ENCODE results near the gene NKAIN2.

NKAIN2 gene

GRCh38 chr6:123803504-123804013 is at the start of gene NKAIN2:
NKAIN2 (plus strand) TSS chr6:123803865.
- no peak for DNase-seq (ENCODE audit: low read depth)

DNA sequence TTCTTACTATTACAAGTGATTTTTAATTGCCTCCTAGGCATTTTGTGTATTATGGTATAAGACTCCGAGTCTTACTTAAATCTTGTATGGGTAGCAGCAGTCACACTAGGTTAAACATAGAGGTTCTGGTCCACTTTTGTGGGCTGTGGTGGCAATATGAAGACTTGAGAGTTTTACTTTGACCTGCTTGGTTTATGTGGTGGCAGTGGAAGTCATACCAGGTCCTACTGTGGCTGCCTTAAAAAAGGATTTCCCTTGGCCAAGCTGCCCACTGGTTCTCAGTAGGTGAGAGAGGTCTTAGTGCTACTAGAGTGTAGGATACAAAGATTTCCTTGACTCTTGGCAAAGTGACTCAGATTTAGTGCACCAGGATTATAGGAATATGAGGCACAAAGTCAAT is 44.2 kb upstream of the NKAIN2 start:
- DNase-seq (ENCODE audit: low read depth): no peak

DNA sequence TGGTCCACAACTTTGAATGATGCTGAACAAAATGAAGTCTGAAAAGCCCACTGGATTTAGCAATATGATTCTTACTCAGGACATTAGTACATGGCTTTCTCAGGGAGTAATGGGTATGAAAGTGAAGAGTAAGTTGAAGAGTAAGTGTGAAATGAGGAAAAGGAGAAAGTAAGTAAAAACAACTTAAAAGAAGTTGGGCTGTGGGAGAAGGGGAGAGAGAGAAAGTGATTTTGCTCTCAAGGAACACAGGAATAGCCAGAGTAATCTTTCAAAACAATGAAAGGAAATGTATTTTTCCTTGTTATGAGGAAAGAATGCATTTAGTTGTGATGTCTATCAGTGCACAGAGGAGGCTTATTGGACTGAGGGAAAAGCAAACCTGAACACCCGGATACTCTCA is 39.8 kb upstream of the NKAIN2 start:
- DNase-seq (ENCODE audit: low read depth): no peak

DNA sequence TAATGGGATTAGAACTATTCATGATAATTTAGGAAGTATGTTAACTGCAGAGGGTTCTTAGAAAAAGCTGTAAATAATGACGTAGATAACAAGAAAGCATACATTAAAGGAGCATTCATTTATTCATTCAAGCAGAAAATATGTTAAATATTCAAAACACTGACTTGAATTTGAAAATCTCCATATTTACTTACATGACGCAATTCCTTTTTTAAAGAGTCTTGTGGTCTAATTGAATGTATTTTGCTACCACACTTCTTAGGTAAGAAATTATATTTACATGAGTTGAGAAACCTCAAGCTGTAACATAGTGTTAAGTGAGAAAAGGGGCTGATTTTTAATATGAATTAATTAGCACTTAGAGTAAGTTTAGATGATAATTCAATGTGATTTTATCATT is 38.9 kb upstream of the NKAIN2 start:
- no peak for DNase-seq (ENCODE audit: low read depth)

GRCh38 chr6:123768921-123769320 is 34.7 kb upstream of the NKAIN2 start:
- no peak for DNase-seq (ENCODE audit: low read depth)

- no peak for DNase-seq (ENCODE audit: low read depth)
These were observed 34.2 kb upstream of the NKAIN2 start for GRCh38 chr6:123769431-123769830.

GRCh38 chr6:123770247-123770949 is 33.3 kb upstream of the NKAIN2 start:
- no peak for DNase-seq (ENCODE audit: low read depth)

DNA sequence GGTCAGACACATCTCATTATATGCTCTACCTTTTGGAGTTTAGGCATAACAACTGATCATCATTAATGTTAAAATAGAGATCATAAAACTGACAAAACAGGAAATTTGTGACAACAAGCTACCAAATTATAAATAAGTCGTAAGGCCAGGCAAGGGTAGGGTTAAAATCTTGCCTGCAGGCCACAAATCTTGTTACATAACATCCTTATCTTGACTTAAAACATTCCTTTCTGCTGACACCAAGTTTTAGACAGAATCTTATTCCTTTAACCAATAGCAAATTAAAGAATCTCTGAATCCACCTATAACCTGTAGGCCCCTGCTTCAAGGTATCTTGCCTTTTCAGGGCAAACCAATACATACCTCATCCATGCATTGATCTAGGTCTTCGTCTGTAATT is 32.5 kb upstream of the NKAIN2 start:
- no peak for DNase-seq (ENCODE audit: low read depth)

DNA sequence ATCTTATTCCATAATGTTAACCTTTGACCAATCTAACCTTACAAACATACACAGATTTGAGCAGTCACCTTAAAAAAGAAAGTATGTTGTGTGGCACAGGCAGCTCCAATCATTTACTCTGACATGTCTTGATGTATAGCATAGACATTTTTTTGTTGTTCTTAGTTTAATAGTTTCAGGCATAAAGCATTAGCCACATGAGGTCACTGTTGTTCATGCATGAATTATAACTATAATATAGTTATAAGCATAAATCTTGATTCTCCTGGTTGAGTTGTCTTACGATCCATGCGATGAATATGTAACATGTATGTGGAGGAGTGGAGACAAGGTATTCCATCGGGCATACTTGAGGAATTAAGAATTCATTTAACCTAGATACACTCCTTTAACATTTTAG is 26.1 kb upstream of the NKAIN2 start:
- DNase-seq (ENCODE audit: low read depth): no peak

DNA sequence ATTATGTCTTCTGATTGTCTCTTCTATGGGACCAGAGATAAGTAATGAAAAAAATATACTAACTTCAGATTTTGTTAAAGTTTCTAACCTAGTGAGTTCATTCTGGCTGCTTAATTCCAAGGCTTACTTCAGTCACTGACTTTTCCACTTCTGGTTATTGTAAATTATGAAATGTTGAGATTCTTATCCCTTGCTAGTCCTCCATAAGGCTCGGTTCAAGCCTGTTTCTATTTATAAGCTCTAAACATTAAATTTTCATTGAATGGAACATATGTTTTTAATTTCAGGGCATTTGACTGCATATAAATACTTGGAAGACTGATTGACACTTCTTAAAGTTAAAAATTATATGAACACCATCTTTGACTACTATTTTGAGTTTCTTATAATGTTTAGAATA is 23.6 kb upstream of the NKAIN2 start:
- no peak for DNase-seq (ENCODE audit: low read depth)

DNA sequence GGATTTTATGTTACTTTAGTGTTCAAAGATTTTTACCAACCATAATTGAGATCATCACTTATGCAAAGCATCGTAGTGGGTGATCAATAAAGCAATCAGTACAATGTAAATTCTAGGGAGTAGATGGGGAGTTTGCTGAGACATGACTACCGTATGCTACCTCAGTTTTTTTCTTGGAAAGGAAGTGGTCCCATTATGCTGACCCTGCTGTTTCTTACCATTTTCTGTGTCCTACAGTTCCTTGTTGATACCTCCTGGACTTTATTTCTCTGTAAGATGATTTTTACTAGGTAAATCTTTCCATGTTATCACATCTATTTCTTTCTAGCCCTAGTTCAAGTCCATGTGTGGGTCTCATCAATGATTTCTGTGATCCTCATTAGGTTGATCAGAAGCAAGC is 19.3 kb upstream of the NKAIN2 start:
- DNase-seq (ENCODE audit: low read depth): no peak

- no peak for DNase-seq (ENCODE audit: low read depth)
These were observed 18.6 kb upstream of the NKAIN2 start for GRCh38 chr6:123785039-123785438.

DNA sequence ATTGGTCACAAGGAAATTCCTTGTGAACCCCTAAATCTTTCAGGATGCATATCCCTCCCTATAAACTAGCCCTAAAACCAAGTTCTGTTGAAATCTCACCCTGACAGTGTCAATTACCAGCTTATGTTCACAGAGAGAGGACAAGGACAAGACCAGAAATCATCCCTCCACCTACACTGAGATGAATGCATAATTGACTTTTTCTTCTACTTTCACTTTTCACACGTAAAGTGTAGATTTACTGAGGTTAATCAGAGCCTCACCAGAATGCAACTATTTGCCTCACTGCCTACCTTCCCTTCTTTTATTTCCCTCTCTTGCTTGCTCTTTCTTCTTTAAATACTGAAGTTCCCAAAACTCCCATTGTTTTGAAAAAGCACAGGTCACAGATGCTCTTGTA is 15.3 kb upstream of the NKAIN2 start:
- DNase-seq (ENCODE audit: low read depth): no peak

DNA sequence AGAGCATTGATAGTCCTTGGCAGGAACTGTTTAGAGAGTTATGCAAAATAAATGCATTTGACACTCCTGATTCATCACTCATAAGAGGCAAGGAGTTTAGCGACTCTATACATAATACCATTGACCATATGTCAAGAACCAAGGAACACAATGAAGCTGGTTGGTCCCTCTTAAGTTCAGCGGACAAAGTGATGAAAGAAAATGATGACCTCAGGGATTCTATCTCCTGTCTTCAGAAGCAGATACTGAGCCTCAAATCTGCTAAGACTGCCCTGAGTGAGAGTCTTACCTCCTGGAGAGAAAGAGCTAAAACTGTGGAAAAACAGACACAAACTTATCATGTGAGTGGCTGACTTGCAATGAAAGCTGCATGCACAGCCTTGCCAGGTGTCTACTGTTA is 9.5 kb upstream of the NKAIN2 start:
- no peak for DNase-seq (ENCODE audit: low read depth)

DNA sequence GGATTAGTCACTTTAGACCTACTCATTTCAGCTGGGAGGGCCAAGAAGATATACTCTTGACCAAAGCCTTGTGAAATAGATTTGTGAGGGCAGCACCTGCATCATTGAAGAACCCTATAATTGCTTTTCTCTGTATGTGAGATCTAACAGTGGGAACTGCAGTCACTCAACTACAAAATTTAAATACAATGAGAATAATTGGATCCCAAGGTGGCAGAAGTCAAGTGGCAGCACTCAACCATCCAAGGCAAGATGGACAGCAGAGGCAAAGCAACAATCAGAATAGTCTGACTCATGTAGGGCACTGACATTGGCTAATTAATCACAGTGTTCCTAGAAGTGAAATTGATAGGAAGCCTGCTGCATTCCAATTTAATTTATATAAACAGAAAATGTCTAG is 8.9 kb upstream of the NKAIN2 start:
- DNase-seq (ENCODE audit: low read depth): no peak

DNA sequence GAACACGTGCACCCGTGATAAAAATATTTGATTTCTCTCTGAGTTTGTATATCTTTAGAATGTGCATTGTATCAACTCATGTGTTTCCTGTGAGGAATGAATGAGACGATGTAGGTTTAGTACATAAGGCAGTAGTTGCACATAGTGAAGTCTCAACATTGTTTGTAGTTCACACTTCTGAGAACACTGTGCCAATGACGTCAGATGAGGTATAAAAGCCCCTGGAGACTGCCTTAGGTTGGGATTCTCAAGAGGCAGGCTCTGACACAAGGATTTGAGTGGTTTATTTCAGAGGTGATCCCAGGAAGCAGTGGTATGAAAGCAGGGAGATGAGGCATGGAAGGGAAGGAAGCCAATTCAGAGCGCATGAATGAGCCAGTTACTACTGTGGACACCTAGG is 2.6 kb upstream of the NKAIN2 start:
- DNase-seq (ENCODE audit: low read depth): no peak

- no peak for DNase-seq (ENCODE audit: low read depth)
These were observed 1.3 kb upstream of the NKAIN2 start for GRCh38 chr6:123802351-123802696.

- DNase-seq (ENCODE audit: low read depth): peak; percentile 47
These were observed 765 bp upstream of the NKAIN2 start for GRCh38 chr6:123802697-123803503.

GRCh38 chr6:123804014-123804786 is 535 bp downstream of the NKAIN2 start:
- DNase-seq (ENCODE audit: low read depth): no peak

DNA sequence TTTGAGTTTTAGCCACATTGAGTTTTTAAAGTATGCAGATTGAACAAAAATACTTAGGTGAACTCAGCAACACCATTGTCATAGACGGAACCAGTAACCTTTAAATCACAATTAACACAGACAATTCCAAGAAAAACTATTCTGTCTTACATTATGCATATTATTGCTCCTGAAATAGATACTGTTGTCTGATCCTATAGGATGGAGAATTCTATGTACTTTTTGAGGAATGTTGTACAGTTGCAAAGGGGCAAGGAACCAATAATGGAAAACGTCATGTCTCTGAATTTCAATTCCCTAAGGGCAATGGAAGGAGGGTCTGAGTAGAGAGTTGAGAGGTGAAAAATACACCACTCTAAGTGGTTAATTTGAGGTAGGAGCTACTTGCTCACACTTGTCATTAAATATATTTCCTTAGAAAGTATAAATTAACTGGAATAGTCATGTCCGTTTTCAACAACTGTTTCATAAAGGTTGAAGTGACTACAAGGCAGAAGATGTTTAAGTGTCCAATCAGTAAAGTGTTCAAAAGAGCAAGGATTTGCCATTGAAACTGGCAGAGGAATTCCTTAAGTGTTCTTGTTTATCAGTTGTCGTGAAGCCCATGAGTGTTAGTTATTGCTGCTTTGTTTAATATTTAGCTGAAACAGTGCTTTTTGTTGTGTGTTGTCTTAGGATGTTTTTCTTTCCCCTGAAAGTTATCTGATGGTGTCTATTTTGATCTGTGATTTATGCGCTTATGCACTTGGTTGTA is 1.3 kb downstream of the NKAIN2 start:
- DNase-seq (ENCODE audit: low read depth): no peak

GRCh38 chr6:123805921-123806320 is 2.3 kb downstream of the NKAIN2 start:
- no peak for DNase-seq (ENCODE audit: low read depth)

DNA sequence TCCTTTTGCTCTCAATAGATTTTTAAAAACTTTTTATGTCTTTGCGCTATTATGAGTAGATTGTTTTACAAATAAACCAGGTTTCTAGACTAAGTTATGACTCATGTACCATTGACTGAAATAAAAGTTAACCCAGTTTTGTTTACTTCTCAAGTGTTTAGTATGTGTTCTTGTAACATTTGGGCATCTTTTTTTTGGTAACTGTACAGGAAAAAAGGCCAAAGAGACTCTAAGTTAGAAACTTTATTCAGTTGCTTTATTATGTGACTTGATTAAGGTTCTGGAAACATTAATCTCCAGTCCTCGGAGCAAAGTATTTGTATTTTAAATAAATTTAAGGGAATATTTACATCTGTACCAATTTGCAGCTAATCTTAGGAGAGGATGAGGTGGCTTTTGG is 2.9 kb downstream of the NKAIN2 start:
- no peak for DNase-seq (ENCODE audit: low read depth)

All from stimulated activated CD8-positive, alpha-beta memory T cell treated with anti-CD3 and anti-CD28 coated beads, Interleukin-4, amount 100 ng/mL, for 24 hours (primary cell).